ENCODE measurements around the gene TBC1D30.

Gene TBC1D30

DNA sequence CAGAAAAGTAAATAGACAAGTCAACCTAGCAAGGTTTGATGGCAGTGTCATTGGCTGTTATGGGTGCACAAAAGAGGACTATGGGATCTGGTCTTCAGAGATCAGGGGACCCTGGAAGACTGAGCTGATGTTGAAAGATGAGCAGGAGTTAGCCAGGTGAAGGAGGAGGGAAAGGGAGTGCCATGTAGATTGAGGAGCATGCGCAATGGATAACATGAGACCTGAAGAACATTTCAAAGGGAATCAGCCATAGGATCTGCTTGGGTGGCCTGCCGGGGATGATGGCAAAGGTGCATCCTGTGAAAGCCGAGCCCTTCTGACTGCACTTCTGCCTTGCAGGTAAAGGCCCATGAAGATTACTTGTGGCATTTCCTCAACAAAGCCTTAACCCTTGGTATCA lies 90.8 kb downstream of the TBC1D30 start:
- no peak for DNase-seq

DNA sequence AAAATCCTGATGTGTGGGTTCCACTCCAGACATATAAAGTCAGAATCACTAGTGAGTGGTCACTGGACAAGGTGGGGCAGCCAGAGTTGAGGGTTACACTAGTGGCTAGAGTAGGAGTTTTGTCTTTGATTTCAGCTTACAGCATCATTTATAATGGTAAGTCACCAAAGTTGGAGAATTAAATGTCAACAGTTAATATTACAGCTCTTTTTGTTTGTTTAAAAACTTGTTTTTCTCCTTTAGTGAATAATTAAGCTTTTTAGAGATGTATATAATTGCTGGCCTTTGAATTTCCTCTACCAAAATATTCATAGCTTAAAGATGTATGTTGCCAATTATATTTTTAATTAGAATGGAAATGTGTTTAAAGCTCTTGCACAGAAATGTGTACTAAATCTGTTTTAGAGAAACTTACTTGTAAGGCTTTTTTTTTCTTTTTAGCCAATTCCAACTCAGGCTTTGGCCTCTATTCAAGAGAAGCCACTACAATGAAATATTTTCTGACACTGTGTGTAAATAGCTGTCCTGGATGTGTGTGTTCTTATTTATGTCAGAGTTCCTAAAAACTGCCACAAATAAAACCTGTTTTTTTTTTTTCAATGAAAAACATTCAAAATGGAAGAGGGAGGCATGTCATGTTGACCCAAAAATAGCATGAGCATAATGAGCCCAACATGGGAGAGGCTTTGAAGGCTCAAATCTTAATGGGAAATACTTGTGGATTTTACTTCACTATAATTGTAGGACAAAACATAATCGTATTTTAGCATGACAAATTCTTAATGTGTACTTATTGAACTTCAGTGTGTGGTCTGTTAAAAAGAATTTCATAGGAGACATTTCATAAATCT lies 92.2 kb downstream of the TBC1D30 start:
- no peak for DNase-seq

DNA sequence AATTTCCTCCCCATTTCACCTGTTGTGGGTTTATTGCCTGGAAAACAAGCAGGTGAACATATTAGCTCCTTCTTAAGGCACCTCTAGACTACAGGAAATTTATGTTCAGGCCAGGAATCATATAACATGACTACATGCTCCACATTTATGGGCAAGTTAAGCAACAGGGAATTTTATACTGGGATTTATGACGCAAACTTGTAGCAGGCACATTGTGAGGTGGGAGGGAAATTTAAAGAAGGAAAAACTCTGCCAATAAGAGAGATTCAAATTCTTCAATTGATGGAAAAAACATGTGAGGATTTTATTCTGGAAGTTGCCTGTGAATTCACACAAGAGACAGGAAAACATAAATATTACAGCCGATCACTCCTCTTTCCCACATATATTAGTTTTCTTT lies 93.9 kb downstream of the TBC1D30 start:
- DNase-seq = no peak

DNA sequence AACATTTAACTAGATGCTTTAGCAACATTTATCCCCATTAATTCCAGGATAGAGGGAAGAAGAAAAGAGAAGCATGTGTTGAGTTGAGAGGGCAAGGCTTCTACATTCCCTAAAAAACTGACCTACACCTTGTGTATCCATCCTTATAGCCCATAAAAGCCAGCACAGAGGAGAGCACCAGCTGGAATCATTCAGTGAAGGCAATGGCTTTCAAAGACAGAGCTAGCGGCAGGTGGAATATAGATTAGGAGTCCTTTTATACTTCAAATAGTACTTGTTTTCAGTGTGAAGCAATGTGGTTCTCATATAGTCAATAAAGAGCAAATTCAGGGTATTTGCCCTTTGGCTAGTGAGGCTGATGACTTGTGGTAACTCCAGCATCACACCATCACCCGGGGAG lies 94.4 kb downstream of the TBC1D30 start:
- no peak for DNase-seq

DNA sequence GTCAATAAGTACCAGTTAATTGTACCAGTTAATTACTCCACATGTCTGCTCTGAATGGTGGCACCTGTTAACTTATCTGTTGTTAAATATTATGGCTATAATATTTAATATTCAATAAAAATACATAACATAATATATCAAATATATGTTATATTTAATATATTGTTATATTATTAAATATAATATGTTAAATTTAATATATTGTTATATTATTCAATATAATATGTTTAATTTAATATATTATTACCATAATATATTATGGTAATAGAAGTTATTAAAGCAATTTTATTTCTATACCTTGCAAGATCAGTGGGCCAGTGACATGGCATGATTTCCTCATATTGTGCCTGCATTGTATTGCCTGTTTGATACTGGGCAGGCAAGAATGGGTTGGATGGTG lies 98.4 kb downstream of the TBC1D30 start:
- DNase-seq = no peak

DNA sequence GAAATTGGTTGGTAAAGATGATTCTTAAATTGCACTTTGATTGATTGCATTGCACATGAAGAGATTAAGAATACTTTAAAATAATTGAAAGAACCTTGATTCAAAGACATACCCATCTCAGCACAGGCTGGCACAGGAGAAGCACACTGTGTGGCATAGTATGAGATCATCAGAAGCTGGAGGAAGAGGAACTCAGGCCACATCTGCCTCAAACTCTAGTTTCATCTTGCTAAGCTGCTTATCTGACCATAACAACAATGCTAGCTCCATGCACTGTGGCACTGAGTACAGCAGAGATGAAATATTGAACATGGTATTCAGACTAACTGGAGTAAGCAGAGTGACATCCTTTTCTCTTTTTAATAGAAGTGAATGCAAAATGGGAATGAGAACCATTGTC lies 99.1 kb downstream of the TBC1D30 start:
- DNase-seq = no peak
